Measurements from ENCODE around the gene CD151.
A peak's percentile ranks its signal among the peaks of the same experiment; 100 is the strongest.

Gene CD151

GRCh38 chr11:875769-876301, 43.1 kb downstream of the CD151 start:
- no peak for DNase-seq

- DNase-seq = no peak
These were observed 43.8 kb downstream of the CD151 start for GRCh38 chr11:876545-876944.

GRCh38 chr11:877565-877964, 44.8 kb downstream of the CD151 start:
- no peak for DNase-seq

GRCh38 chr11:880447-880846, 47.7 kb downstream of the CD151 start:
- DNase-seq = no peak

GRCh38 chr11:882596-882995, 49.8 kb downstream of the CD151 start:
- peak; percentile 49 for DNase-seq

- DNase-seq = no peak
These were observed 50.8 kb downstream of the CD151 start for GRCh38 chr11:883527-883926.

- DNase-seq = no peak
These were observed 51.9 kb downstream of the CD151 start for GRCh38 chr11:884578-885070.

GRCh38 chr11:886568-886967, 53.8 kb downstream of the CD151 start:
- no peak for DNase-seq

- no peak for DNase-seq
These were observed 54.8 kb downstream of the CD151 start for GRCh38 chr11:887589-887988.

All from fibroblast of skin of abdomen (primary cell).